SU-DHL-6 (cell line): ENCODE measurements around the gene PTCD2.

Experiments used
- H2AFZ ChIP-seq: fragments of 200-600 bp; sonication (generic); 2 replicates; pipeline ENCODE4 v1.6.1; 2014; ENCODE audit warnings: low read depth, mild to moderate bottlenecking, moderate library complexity, mixed read lengths, antibody characterized with exemption, low read length; ENCODE audit not compliant: severe bottlenecking
- H3F3A ChIP-seq: fragments of 200-600 bp; shearing (Covaris generic); 2 replicates; pipeline ENCODE4 v1.6.0; 2016; ENCODE audit warnings: antibody characterized with exemption, mild to moderate bottlenecking; ENCODE audit not compliant: insufficient read depth
- H3K27ac ChIP-seq: fragments of 200-600 bp; sonication (generic); 2 replicates; pipeline ENCODE4 v1.5.1; 2016; ENCODE audit warnings: low read depth, mild to moderate bottlenecking, low read length, moderate library complexity, mixed read lengths
- H3K27me3 ChIP-seq: fragments of 200-600 bp; sonication (generic), shearing (Covaris generic); 2 replicates; pipeline ENCODE4 v1.6.0; 2014; ENCODE audit warnings: mild to moderate bottlenecking, low read length
- H3K36me3 ChIP-seq: fragments of 200-600 bp; sonication (generic); 2 replicates; pipeline ENCODE4 v1.6.1; 2014; ENCODE audit warnings: mild to moderate bottlenecking, low read length, mixed read lengths
- H3K4me2 ChIP-seq: fragments of 300-600, 200-600 bp; shearing (Covaris generic), sonication (generic); 2 replicates; pipeline ENCODE4 v1.6.0; 2014; ENCODE audit warnings: low read length, low read depth, mild to moderate bottlenecking; ENCODE audit not compliant: poor library complexity, severe bottlenecking
- H3K4me3 ChIP-seq: fragments of 200-600 bp; sonication (generic); 2 replicates; pipeline ENCODE4 v1.5.1; 2014; ENCODE audit warnings: antibody characterized with exemption, low read length, mild to moderate bottlenecking, mixed read lengths; ENCODE audit not compliant: insufficient read depth, poor library complexity, severe bottlenecking
- H3K79me2 ChIP-seq: fragments of 200-600 bp; sonication (generic); 2 replicates; pipeline ENCODE4 v1.6.1; 2014; ENCODE audit warnings: mild to moderate bottlenecking, low read length, moderate library complexity; ENCODE audit not compliant: insufficient read depth
- H3K9ac ChIP-seq: fragments of 200-600 bp; sonication (generic); 2 replicates; pipeline ENCODE4 v1.7.0; 2014; ENCODE audit warnings: mild to moderate bottlenecking, low read length
- H3K9me2 ChIP-seq: fragments of 200-600 bp; sonication (generic); replicated peaks from 2 replicates; pipeline ENCODE4 v1.6.1; 2014; ENCODE audit warnings: low read length; ENCODE audit not compliant: insufficient read depth
- H3K9me3 ChIP-seq: fragments of 200-600 bp; sonication (generic); 2 replicates; pipeline ENCODE4 v1.6.1; 2014; ENCODE audit warnings: low read length, mixed read lengths; ENCODE audit not compliant: insufficient read depth
- H4K20me1 ChIP-seq: fragments of 200-600 bp; sonication (generic); 2 replicates; pipeline ENCODE4 v1.6.1; 2014; ENCODE audit warnings: low read depth, mild to moderate bottlenecking, antibody characterized with exemption, low read length, moderate library complexity, mixed read lengths
- CTCF ChIP-seq: fragments of 200-600 bp; sonication (generic); IDR thresholded peaks from one replicate; pipeline ENCODE4 v1.5.1; 2017; ENCODE audit warnings: antibody characterized with exemption, mild to moderate bottlenecking, low read length, moderate library complexity; ENCODE audit not compliant: insufficient read depth, poor library complexity, severe bottlenecking
- EZH2phosphoT487 ChIP-seq: fragments of 200-600 bp; sonication (generic), shearing (Covaris generic); conservative IDR thresholded peaks from 2 replicates; pipeline ENCODE4 v1.6.1; 2018; ENCODE audit warnings: mild to moderate bottlenecking, antibody characterized with exemption, low read length, moderate library complexity, mixed read lengths

The PTCD2 gene

GRCh38 chr5:72364951-72365350 lies 44.8 kb downstream of the PTCD2 start:
- no peaks in the 10 kb centered on the region for H3K27me3 ChIP-seq
- no peak overlapping the region for H2AFZ ChIP-seq
- H3K9me2 ChIP-seq, result no peaks in the 10 kb centered on the region
- no peaks in the 10 kb centered on the region for H3K9me3 ChIP-seq
- TF ChIP-seq EZH2phosphoT487, result no peak
- H3F3A ChIP-seq, result no peaks in the 10 kb centered on the region
- H4K20me1 ChIP-seq, result no peaks in the 10 kb centered on the region
- no peaks in the 10 kb centered on the region for H3K79me2 ChIP-seq
- H3K4me3 ChIP-seq, result no peak overlapping the region
- no peak overlapping the region for H3K9ac ChIP-seq
- H3K4me2 ChIP-seq, result no peak overlapping the region
- H3K27ac ChIP-seq, result no peak overlapping the region
- no peaks in the 10 kb centered on the region for H3K36me3 ChIP-seq

GRCh38 chr5:72366324-72366976 lies 46.3 kb downstream of the PTCD2 start:
- H3K36me3 ChIP-seq, result no peaks in the 10 kb centered on the region
- H3K27ac ChIP-seq, result no peak overlapping the region
- H2AFZ ChIP-seq, result peak overlapping the region; percentile 49
- H3K9ac ChIP-seq, result no peak overlapping the region
- H3K4me3 ChIP-seq, result no peak overlapping the region
- no peaks in the 10 kb centered on the region for H3K9me2 ChIP-seq
- H3K9me3 ChIP-seq, result no peaks in the 10 kb centered on the region
- no peaks in the 10 kb centered on the region for H4K20me1 ChIP-seq
- no peaks in the 10 kb centered on the region for H3F3A ChIP-seq
- H3K4me2 ChIP-seq, result no peak overlapping the region
- H3K27me3 ChIP-seq, result no peaks in the 10 kb centered on the region
- H3K79me2 ChIP-seq, result no peaks in the 10 kb centered on the region
- TF ChIP-seq EZH2phosphoT487, result no peak
- TF ChIP-seq CTCF, result peak; percentile 76

GRCh38 chr5:72368271-72368670 lies 48.1 kb downstream of the PTCD2 start:
- Histone ChIP-seq H3K9ac (no peak overlapping the region), H3K4me2 (no peak overlapping the region), H2AFZ (no peak overlapping the region), H3K9me2 (no peaks in the 10 kb centered on the region), H3K27me3 (no peaks in the 10 kb centered on the region), H3K9me3 (no peaks in the 10 kb centered on the region), H3K4me3 (no peak overlapping the region), H3K27ac (no peak overlapping the region), H3K79me2 (no peaks in the 10 kb centered on the region), H4K20me1 (no peaks in the 10 kb centered on the region), H3F3A (no peaks in the 10 kb centered on the region), H3K36me3 (no peaks in the 10 kb centered on the region)
- TF ChIP-seq CTCF, result no peak
- TF ChIP-seq EZH2phosphoT487, result no peak

GRCh38 chr5:72369301-72369700 lies 49.1 kb downstream of the PTCD2 start:
- TF ChIP-seq EZH2phosphoT487, result no peak
- no peak for TF ChIP-seq CTCF
- no peak overlapping the region for H3K9ac ChIP-seq
- no peaks in the 10 kb centered on the region for H3K9me3 ChIP-seq
- no peaks in the 10 kb centered on the region for H3F3A ChIP-seq
- no peak overlapping the region for H3K4me3 ChIP-seq
- no peak overlapping the region for H3K27ac ChIP-seq
- no peak overlapping the region for H2AFZ ChIP-seq
- H3K4me2 ChIP-seq, result no peak overlapping the region
- H3K36me3 ChIP-seq, result no peaks in the 10 kb centered on the region
- H4K20me1 ChIP-seq, result no peaks in the 10 kb centered on the region
- no peaks in the 10 kb centered on the region for H3K9me2 ChIP-seq
- H3K79me2 ChIP-seq, result no peaks in the 10 kb centered on the region
- no peaks in the 10 kb centered on the region for H3K27me3 ChIP-seq
